Upper lobe of left lung (tissue), 6 donors: ENCODE data around the gene PTX3. TPM values are rescaled to one million over a fixed set of nuclear protein-coding genes. Genes with fewer than 3 reads are reported as not detected.

Experiments
- ATAC-seq, 2 donors: fragments of 200-7000 bp; cut with Tn5 transposase; one replicate each; pipeline ENCODE4 v1.9.1; 2022; ENCODE audit warnings: mild to moderate bottlenecking in 2 of 2, moderate library complexity in 2 of 2; ENCODE audit not compliant: low FRiP score in 2 of 2
- DNase-seq, 2 donors: peaks; one replicate each; pipeline ENCODE4 v3.0.0-alpha.2; 2019 to 2020
- H3K27ac ChIP-seq, 4 donors: fragments of 200-600 bp; sonication (generic); one replicate each; pipeline ENCODE4 v1.5.1; 2016 to 2019
- H3K27me3 ChIP-seq, 4 donors: fragments of 200-600 bp; sonication (generic); one replicate each; pipeline ENCODE4 v1.5.1; 2017 to 2019
- H3K36me3 ChIP-seq, 4 donors: fragments of 200-600 bp; sonication (generic); one replicate each; pipeline ENCODE4 v1.5.1; 2016 to 2019
- H3K4me1 ChIP-seq, 4 donors: fragments of 200-600 bp; sonication (generic); one replicate each; pipeline ENCODE4 v1.5.1; 2018 to 2019
- H3K4me3 ChIP-seq, 4 donors: fragments of 200-600 bp; sonication (generic); one replicate each; pipeline ENCODE4 v1.5.1; 2017 to 2019; ENCODE audit warnings: mild to moderate bottlenecking in 2 of 4, moderate library complexity in 1 of 4
- H3K9me3 ChIP-seq, 4 donors: fragments of 200-600 bp; sonication (generic); one replicate each; pipeline ENCODE4 v1.5.1; 2018 to 2019
- CTCF ChIP-seq, 6 experiments: fragments of 450-650 bp in 4 of 6; fragments of 200-600 bp in 2 of 6; sonication (generic) in 2 of 6; IDR thresholded peaks; one replicate each; pipeline ENCODE4 v1.5.1; 2016 to 2019; ENCODE audit warnings: antibody characterized with exemption in 6 of 6
- EP300 ChIP-seq, 4 donors: sonication (generic); formaldehyde crosslinking; IDR thresholded peaks; one replicate each; pipeline ENCODE4 v1.5.1; 2017; ENCODE audit warnings: antibody characterized with exemption in 4 of 4, control low read depth in 2 of 4
- POLR2A ChIP-seq, 4 donors: fragments of 450-650 bp; IDR thresholded peaks; one replicate each; pipeline ENCODE4 v1.5.1; 2016 to 2017; ENCODE audit warnings: antibody characterized with exemption in 4 of 4, mild to moderate bottlenecking in 2 of 4
- POLR2AphosphoS5 ChIP-seq, 2 donors: sonication (generic); formaldehyde crosslinking; IDR thresholded peaks; one replicate each; pipeline ENCODE4 v1.5.1; 2017; ENCODE audit warnings: antibody characterized with exemption in 2 of 2
- WGBS, 2 donors: methylation state at CpG; one replicate each; pipeline ENCODE4 v1.1.5; 2017 to 2018; 5-methylcytosine and 5-hydroxymethylcytosine counted together
- total RNA-seq, 6 donors: library from RNA; depleted of rRNA in 4 of 6; stranded (reverse); fragments of >200 nt in 4 of 6; gene quantifications; one replicate each; pipeline versions ENCODE4 v1.1.0 to v1.2.1, GENCODE V29; 2016 to 2021
- donor health status: DM: no; HTN: no; CAD: no; lungs with moderate emphysema.
- donor health status: DM: no; HTN: yes; CAD: no; lungs with severe emphysema.

The PTX3 gene
- total RNA-seq, 6 donors from 2014 or later: 2.7 to 20.1 (median 9.4) TPM

- DNase-seq (no peak), ATAC-seq (no peak)
- Histone ChIP-seq H3K27ac (no peak overlapping the region), H3K4me1 (peaks cover 5 to 27% (median 14%) of the 10 kb centered on the region in 4 donors), H3K9me3 (no peaks in the 10 kb centered on the region), H3K27me3 (no peaks in the 10 kb centered on the region), H3K4me3 (no peak overlapping the region), H3K36me3 (peaks cover 0 to 2% (median 0%) of the 10 kb centered on the region in 4 donors)
- no peak for TF ChIP-seq EP300 (IDR thresholded peaks at IDR 0.05)
- TF ChIP-seq POLR2AphosphoS5 (IDR thresholded peaks at IDR 0.05): no peak
- TF ChIP-seq CTCF (IDR thresholded peaks at IDR 0.05): no peak
- TF ChIP-seq POLR2A (IDR thresholded peaks at IDR 0.05): no peak
- 83 to 100% methylated on average over 1 of the region's 1 CpG for WGBS, 2 donors
Measured at GRCh38 chr3:157444797-157445184, 8.1 kb downstream of the PTX3 start.

- no peak for DNase-seq
- peak in 1 of 2 donors; percentile 33 for ATAC-seq
- WGBS, 2 donors: 58 to 66% methylated on average over 1 of the region's 1 CpG
- peaks cover 0 to 1% (median 0%) of the 10 kb centered on the region in 4 donors for H3K36me3 ChIP-seq
- H3K9me3 ChIP-seq: no peaks in the 10 kb centered on the region
- no peak overlapping the region for H3K4me3 ChIP-seq
- H3K27me3 ChIP-seq: no peaks in the 10 kb centered on the region
- peak in 1 of 2 donors; percentile 55 for TF ChIP-seq POLR2AphosphoS5 (IDR thresholded peaks at IDR 0.05)
- no peak for TF ChIP-seq CTCF (IDR thresholded peaks at IDR 0.05)
- TF ChIP-seq EP300 (IDR thresholded peaks at IDR 0.05): peak in 1 of 4 donors; percentile 47
- H3K27ac ChIP-seq: peak overlapping the region in 1 of 4 donors; percentile 63
- H3K4me1 ChIP-seq: peaks cover 5 to 27% (median 14%) of the 10 kb centered on the region in 4 donors
Measured at GRCh38 chr3:157445857-157446256, 9.2 kb downstream of the PTX3 start.

- H3K36me3 ChIP-seq: no peaks in the 10 kb centered on the region
Measured at GRCh38 chr3:157447026-157447694, 10.5 kb downstream of the PTX3 start.

GRCh38 chr3:157452097-157452496 is 15.4 kb downstream of the PTX3 start:
- H3K36me3 ChIP-seq: no peaks in the 10 kb centered on the region
- H3K9me3 ChIP-seq: no peaks in the 10 kb centered on the region
- H3K27ac ChIP-seq: no peak overlapping the region
- H3K4me1 ChIP-seq: no peaks in the 10 kb centered on the region
- H3K27me3 ChIP-seq: no peaks in the 10 kb centered on the region
- no peak for TF ChIP-seq CTCF (IDR thresholded peaks at IDR 0.05)
- TF ChIP-seq POLR2AphosphoS5 (IDR thresholded peaks at IDR 0.05): no peak
- no peak for TF ChIP-seq POLR2A (IDR thresholded peaks at IDR 0.05)
- TF ChIP-seq EP300 (IDR thresholded peaks at IDR 0.05): no peak
- 52 to 54% methylated on average over 3 of the region's 3 CpGs for WGBS, 2 donors
- ATAC-seq (peak in 1 of 2 donors; percentile 52), DNase-seq (no peak)
- no peak overlapping the region for H3K4me3 ChIP-seq

More at GRCh38 chr3:157447026-157447694, 10.5 kb downstream of the PTX3 start:
- no peaks in the 10 kb centered on the region for H3K27me3 ChIP-seq
- peak in 1 of 2 donors; percentile 64 for ATAC-seq
- peak in 4 of 6 experiments; percentile 12 to 33 (median 18) for TF ChIP-seq CTCF (IDR thresholded peaks at IDR 0.05)
- no peak for TF ChIP-seq EP300 (IDR thresholded peaks at IDR 0.05)
- peaks cover 5 to 27% (median 14%) of the 10 kb centered on the region in 4 donors for H3K4me1 ChIP-seq
- WGBS, 2 donors: 37 to 64% methylated on average over 3 of the region's 3 CpGs
- no peak overlapping the region for H3K27ac ChIP-seq
- H3K9me3 ChIP-seq: no peaks in the 10 kb centered on the region
- DNase-seq: no peak
- no peak overlapping the region for H3K4me3 ChIP-seq

- Histone ChIP-seq H3K36me3 (no peaks in the 10 kb centered on the region), H3K4me3 (no peak overlapping the region), H3K4me1 (no peaks in the 10 kb centered on the region), H3K9me3 (no peaks in the 10 kb centered on the region), H3K27ac (no peak overlapping the region), H3K27me3 (no peaks in the 10 kb centered on the region)
- ATAC-seq: no peak
- WGBS, 2 donors: 74 to 83% methylated on average over 1 of the region's 1 CpG
- no peak for TF ChIP-seq CTCF (IDR thresholded peaks at IDR 0.05)
- TF ChIP-seq POLR2AphosphoS5 (IDR thresholded peaks at IDR 0.05): no peak
- no peak for TF ChIP-seq POLR2A (IDR thresholded peaks at IDR 0.05)
- no peak for TF ChIP-seq EP300 (IDR thresholded peaks at IDR 0.05)
- DNase-seq: no peak
Measured at GRCh38 chr3:157453824-157454223, 17.2 kb downstream of the PTX3 start.
